ENCODE results near the gene TIMM10B.
"Not testable (repeated sequence)": the region's sequence is repeated elsewhere in the genome, so short reads cannot be mapped to it uniquely, and the experiment has no call there.

TIMM10B gene

DNA sequence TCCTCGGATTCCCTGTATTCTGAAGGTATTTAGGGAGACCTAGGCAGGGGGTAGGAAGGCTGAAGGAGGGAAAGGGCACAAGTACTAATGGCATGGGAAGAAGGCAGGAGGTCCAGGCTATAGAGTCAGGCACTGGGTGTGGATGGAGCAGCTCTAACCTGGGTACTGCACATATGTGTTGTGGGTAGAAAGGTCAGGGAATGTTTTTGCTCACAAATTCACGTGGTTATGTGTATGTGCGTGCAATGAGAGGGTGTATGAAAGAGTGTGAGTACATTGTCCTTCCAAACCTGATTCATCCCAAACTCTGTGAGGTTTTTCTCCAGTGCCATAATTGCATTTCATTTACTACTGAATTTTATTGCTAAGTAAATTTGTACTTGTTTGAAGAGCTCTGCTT, 39.0 kb downstream of the TIMM10B start:
- no peak for DNase-seq

DNA sequence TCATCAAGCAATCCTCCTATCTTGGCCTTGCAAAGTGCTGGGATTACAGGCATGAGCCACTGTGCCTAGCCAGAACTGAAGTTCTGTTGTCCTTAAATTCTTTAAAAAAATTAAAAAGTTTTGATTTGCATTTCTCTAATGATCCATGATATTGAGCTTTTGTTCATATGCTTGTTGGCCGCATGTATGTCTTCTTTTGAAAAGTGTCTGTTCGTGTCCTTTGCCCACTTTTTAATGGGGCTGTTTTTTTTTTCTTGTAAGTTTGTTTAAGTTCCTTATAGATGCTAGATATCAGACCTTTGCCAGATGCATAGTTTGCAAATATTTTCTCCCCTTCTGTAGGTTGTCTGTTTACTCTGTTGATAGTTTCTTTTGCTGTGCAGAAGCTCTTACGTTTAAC, 40.6 kb downstream of the TIMM10B start:
- DNase-seq = not testable (repeated sequence)

DNA sequence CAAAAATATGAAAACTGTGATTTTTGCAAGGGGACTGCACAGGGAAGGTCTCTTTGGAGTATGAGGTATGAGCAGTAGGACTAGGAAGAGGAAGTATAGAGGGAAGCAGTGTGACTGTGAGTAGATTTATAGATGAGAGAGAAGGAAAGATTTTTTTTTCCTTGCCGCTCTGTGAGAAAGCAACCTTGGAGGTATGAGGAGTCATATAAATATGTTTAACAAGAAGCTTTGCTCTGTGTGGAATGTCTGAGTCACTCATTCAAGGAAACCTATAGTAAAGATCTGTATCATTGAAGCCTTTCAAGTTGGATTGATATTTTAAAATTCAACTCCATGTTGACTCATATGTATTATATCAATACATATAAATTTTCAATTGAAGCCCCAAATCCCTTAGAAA, 42.0 kb downstream of the TIMM10B start:
- peak in 1 of 3 donors; percentile 7 for DNase-seq

DNA sequence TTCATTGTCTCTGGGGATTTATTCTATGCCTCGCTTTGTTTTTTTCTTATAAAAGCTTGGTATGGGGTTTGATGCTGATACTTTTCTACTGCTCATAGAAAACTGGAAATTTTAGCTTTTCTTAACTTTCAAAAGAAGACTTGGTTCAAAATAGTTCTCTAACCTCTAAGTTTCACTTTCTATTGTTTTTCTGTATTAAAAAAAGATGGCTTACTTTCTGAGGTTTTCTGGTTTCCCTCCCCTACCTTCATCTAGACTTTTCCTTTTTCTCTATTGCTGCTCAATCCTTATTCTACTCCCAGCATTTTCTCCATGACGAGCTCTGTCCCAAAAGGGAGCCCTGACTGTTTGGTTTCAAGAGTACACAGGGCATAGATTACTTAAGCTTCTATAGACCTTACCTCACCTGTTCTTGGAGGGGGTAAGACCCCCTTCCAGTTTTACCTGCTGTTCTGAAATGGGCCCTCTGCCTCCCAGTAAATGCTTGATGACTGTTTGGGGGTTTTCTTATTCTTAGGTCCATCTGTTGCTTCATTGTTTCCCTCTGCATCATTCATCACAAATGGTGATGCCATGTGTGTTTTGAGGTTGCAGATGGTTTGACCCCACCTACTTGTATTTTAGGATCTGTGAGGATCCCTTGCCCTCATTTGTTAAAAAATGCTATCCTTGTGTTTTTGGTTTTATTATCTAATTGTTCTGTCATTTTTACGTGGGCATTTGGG, 45.3 kb downstream of the TIMM10B start:
- no peak for DNase-seq

DNA sequence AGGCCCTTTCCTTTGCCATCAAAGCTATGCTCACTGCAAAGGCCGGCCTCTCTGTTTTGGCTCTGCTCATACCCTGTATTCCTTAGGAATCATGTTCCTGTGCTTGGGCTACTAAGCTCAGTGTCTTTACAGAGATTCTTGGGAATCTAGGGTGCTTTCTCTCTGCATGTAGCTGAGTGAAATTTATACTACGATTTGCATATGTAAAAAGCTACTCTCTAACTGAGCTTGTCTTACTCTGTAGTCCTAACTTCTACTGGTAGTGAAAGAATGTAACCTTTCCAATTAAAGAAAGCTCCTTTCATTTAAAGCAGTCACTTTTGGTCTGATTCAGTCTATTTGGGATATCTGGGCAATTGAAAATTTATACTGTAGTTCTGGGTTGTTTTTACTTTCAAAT, 48.0 kb downstream of the TIMM10B start:
- DNase-seq = no peak

DNA sequence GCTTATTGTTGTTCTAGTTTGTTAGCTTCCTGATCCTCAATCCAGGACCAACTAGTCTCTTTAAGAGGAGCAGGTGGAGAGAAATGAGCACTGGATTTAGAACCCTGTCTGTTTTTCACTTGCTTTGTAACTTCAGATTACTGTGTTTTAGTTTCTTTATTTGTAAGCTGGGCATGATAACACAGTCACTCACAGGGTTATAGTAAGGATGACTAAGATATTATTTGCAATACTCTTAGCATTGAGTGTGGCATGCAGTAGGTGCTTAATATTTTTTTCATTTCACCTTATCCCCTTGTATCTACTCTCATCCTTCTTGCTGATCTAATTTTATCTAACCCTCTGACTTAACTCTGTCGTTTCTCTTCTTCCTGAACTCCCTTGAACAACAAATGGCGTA, 49.5 kb downstream of the TIMM10B start:
- DNase-seq = no peak

DNA sequence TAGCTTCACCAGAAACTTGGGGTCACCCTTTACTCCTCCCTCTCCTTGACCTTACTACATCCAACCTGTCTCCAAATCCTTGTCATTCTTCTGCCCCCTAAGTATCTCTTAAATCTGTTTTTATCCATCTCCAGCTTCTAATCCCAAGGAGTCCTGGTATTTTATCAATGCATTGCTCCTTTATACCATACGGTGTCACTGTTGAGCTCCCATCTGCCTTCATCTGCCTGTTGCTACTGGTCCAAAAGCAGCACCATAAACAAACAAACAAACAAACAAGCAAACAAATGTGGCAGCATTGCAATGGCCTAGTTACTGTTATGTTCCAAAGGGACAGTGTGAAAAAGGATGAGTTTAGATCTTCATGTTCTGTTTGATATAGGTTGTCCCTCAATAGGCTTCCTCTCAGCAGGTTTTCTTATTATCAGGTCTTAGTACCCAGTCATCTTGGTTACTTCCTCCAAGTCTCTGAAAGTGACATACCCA, 50.0 kb downstream of the TIMM10B start:
- peak; percentile 57 to 65 (median 65) for DNase-seq

Data from suppressor macrophage treated with lipopolysaccharide for 1 hour (primary cell).